GM04504 (cell line): ENCODE results near the gene LCLAT1.

Source experiments
- DNase-seq: peaks from one replicate; pipeline ENCODE4 v3.0.0-alpha.2; 2012; ENCODE audit warnings: low read depth

The LCLAT1 gene

DNA sequence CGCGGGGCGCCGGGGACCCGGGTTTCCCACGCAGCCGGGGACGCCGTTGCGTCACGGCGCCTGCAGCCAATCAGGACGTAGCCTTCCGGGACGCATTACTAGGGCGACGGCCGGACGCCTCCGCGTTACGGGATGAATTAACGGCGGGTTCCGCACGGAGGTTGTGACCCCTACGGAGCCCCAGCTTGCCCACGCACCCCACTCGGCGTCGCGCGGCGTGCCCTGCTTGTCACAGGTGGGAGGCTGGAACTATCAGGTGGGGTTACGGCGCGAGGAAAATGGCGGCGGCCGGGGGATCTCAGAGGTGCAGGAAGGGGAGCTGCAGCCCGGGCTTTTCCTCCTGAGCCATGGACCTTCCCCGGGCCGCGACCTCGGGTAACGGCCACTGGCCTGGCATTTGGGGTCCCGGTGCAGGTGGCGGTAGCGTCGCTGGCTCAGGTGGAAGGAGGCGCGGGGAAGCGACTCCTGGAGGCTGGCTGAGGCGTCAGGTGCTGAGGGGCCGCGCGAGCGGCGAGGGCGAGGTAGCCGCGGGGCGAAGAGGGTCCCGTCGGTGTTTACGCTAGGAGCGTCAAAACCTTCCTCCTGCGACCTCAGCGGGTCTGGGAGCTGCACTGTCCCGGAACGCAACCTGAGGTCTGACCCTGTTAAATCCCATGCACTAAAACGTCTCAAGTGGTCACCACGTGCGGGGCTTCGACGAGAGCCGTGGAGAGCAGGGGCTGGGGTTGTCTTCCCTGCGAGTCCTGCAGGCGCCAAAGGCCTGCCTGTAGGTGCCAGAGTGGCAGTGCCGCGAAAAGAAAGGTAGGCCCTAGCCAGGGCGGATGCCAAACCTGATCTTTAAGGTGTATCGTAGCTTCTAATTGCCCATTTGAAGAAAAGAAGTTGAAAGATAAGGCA lies at the start of gene LCLAT1:
Gene LCLAT1 (plus strand): TSS at position 98 of the 897 bp plus-strand sequence. CDS start 78,345 bp downstream, outside the sequence.
- peak; percentile 58 for DNase-seq

DNA sequence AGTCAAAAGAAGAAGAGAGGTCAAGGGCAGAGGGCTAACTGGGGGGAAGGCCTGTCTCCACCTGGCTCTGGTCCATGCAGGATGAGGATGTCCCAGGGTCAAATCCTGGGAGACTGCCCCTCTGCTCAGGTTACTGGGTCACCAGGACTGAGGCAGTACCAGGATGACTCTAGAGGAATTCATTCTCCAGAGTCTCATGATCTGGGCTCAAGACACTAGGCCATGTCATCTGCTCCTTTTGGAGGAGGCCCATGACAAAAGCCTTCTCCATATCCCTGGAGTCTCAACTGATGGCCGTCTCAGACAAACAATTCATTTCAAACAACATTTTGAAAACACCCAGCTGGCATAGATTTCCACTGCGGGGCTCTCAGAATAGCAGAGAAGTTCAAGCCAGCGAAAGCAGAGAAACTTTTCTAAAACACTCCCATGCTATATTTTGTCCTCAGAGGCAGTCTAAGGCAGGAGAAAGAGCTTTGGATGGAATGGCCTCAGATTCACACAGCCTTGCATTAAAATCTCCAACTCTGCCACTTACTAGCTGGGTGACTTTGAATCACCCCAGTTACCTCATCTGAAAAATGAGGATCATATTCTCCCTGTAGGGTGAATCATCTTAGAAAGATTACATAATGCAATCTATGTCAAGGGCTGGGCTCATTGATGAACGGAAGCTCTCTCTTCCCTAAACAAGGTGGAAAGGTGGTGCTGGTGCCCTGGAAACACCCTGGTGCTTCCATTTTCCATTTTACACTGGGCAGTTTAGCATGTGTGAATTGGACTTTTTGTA lies 48.8 kb upstream of the LCLAT1 start:
- DNase-seq: no peak

DNA sequence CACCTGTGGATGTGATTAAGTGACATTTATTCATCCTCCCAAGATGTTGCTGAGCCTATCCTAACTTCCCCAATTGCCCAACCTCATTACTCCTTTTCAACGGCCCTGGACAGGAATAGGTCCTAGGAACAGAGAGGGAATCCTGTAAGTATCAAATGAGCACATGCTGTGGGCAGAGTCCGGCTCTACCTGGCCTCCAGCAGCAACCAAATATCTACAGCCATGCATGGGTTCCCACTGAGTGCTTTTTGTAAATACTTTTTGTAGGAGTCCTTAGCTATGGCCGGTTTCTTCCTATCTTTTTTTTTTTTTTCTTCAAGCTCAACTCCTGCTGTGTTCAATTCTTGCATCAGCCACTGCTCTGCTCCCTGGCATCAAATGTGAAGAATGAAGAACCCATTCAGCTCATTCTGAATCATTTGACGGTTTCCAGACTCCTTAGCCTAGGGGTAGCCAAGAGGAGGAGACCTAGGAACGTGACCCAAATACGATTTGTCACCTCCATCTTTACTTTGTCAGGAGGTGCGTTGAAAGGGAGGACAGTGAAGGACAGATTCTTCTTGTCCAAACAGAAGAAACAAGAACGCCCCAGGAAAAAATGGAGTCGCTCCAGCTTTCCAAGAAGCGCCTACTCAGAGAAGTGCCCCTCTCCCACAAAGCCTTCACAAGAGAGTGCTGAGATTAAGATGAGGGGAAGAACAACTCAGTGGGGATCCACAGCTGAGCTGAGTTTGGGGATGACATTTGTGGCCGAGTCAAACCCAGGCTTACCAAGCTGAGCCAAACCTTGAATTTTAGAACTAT lies 46.7 kb upstream of the LCLAT1 start:
- no peak for DNase-seq

DNA sequence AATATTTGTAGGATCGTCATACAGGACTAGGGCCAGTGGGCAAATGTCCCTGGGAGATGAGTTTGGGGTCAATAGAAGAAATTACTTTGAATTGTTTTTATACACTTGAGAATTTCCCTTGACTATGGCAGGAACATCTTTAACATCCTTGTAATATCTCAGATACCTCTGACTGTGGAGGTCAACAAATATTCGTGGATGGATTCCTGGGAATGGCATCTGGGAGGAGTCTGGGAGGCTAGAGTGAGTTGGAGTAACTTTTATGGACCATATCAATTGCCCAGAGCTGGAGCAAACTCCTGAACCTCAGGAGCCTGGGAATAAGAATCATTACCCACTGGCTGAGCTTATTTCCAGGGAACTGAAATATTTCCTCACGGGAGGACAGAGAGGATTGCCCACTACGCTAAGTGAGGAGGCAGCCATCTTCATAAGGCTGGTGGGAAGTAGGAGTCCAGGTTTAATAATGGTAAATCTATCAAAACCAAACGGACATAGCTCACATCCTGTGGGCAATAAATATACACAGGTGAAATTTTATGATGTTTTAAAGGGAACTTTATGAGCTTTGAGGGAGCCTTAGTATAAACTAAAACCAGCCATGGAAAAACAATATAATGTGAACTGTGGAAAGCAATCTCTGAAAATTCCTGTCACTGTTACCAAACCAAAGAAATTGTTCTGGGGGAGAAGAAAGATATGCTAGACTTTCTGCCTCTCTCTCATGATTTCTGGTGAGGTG lies 44.4 kb upstream of the LCLAT1 start:
- DNase-seq: no peak

DNA sequence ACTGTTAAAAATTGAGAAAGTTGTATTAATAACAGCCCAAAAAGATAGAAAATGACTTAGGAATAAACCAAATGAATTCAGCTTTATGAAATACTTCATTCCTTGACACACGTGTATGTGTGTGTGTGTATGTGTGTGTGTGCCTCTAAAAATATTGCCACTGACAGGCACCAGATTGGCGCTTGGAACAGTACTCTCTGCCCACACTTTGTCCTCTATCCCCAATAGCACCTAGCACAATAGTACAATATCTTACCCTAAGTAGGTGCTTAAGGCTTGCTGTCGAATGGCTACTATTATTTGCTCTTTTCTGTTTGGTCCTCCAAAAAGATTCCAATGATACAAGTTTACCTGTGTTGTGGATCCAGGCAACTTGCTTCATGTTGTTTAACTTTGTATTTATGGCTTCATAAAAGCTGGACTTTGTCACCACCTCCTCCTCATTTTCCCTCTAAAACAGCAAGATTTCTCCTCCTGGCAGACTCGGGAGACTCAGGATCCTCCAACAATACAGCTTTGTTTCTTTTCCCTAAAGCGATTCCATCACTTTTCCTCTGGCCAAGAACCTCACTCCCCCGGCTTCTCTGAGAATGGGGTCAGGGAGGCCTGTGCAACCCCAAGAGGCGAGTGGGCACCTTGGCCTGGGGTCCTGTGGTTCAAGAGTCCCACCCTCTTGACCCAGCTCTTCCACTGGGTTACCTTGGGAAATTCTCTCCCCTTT lies 43.3 kb upstream of the LCLAT1 start:
- no peak for DNase-seq

DNA sequence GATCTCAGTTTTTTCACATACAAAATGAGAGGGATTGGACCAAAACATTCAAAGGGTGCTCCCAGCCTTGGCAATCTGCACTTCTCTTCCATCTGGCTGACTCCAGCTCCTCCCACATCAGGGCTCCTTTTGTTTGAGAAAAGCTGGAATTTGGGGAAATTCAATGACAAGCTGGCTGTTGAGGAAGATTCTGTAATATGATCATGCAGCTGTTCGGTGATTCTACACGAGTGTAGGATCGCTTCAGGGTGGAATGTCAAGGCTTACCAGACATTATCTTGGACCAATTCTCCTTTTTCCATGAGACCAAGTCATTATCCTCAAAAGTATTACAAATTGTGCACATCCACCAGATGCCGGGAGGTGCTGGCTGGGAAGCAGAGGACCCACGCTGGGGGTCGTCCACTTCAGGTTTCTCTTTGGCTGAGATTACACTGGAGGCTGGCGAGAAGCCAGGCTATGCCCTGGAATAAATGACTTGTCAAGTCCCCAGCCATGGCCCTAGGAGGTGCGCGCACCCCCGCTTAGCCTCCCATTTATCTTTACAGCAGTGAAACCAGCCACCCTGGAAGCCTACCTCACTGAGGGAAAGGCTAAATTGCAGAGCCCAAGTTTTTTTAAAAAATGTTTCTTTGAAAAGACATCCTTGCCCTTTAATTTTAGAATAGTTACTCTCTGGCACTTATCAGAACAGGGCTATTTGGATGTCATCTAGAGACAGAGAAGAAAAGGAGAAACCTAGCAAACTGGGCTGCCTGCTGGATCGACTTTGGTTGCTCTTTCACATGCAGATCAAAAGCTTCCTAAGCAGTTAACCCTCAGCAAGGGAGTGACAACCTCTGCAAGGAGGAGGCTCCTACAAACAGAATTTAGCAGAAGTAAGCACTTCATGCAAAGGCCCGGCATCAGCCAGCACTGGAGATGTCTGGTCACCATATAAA lies 42.5 kb upstream of the LCLAT1 start:
- no peak for DNase-seq

DNA sequence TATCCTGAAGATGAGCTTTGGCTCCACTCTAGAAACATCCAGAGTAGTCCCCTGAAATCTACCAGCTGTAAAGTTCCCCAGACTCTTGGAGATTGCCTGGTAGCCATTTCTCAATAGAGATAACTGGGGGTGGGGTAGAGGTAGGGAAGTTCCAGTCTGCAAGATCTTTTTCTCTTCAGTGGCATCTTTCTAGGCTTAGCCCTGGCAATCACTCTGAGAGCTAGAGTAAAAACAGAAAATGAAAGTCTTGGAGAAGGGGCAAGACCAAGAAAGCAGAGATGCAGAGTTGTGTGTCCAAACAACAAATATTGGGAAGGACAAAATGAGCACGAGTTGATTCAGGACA lies 41.8 kb upstream of the LCLAT1 start:
- DNase-seq: no peak

DNA sequence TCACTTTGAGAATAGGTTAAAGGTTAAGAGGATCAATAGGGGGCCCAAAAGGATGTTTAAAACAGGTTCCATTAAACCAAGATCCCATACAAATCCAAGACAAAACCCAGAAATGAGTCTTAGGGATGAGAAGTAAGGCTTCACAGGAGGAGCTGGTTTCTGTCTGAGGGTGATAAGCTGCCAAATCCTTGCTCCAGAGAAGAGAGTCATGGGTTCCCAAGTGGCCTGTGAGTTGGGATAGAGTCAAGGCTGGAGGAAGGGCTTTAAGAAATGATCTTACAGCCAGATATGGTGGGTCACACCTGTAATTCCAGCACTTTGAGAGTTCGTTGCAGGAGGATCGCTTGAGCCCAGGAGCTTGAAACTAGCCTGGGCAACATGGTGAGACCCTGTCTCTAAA lies 40.2 kb upstream of the LCLAT1 start:
- DNase-seq: no peak

DNA sequence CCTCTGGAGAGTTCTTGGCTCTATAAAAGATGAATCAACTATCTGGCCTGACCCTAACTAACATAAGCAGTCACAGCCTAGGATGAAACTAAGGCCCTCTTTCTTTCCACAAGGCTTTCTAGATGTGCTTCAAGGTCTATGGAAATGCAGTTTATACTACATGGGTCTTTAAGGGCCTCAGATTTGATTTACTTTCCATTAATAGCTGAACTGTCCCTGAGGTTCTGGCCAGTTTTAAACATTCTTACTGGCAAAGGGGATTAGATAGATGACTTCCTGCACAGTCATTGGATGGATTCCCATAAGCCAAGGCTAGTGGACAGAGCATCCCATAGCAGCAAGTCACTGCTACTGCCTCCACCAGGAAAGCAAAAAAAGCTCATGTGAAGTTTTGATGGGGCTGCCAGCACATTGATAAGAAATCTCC lies 38.1 kb upstream of the LCLAT1 start:
- peak; percentile 82 for DNase-seq

DNA sequence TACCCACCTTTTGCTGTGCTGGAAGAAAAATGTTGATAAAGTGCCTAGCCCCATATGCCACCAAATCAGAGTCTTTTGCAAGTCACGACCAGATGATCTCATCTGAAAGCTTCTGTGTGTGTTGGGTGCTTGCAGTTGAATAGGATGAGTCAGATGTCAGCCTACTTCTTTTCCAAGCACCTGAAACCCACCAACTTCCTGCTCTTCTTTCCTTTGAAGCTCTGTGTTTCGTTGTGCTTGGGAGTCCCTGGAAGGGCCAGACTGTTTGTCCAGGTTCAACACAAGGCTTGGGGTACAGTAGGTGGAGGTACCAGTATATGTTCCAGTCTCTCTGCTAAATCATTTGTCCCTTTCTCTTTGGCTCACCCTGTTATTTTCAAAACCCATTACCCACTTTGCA lies 36.8 kb upstream of the LCLAT1 start:
- DNase-seq: no peak

DNA sequence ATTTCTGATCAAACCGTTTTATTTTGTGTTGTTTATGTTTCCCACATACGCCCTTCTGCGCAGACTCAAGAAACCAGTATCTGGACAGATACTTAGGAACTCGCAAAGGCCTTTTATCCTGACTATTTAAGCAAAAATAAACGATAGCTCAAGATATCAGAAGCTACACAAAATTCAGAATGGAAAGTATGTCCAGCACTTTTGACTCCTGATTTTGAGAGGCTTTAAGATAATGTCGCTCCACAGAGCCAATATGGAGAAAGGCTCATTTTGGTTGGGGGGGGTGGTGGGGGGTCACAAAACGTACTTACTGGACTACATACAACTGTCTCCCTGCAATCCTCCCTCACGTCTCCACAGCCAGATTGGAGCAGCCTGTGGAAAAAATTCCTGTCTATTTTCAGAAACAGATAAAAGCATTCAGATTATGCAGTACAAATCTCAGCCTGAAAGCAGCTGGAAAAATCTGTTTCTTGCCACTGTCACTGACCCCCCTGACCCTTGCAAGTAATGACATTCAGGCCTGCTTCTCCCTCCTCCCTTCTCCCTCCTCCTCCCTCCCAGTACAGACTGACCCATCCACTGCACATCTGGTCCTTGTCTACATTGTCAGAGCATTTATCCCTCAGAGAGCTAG lies 34.9 kb upstream of the LCLAT1 start:
- no peak for DNase-seq

DNA sequence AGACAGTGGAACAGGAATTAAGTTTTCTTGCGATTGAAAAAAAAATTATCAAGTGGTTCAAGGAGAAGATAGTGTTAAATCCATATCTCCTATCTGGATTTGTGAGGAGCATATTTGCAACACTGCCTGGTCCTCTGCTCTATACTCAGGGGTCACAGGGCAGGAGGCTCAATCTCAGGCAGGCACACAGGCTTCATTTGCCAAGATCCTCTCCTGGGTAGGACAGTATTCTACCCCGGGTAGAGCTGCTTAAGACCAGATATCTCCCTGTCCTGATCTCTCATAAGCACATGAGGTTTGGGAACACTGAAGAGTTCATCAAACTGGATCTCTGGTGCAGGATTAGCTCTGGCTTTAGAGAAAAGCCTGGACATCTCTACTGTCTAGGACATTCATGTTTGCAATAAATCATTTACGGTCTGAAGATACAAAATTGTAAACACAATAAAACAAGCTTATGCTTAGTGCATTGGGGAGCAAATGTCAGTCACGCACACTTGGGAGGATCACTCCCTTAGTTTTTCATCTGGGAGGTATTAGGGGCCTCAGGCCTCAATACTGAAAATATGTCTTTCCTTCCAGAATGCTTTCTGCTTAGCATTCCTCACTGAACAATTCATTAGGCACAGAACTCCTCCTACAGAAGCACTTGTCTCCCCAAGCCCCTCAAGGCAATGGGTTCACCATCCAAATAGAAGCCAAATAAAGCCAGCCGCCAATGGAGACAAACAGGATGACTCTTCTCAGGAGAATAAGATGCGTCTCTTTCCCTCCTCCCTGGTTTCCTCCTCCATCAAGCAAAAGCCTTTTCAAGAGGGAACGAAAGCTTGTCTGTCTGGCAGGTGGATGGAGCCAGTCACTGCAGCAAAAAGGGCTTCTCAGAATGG lies 34.1 kb upstream of the LCLAT1 start:
- no peak for DNase-seq

DNA sequence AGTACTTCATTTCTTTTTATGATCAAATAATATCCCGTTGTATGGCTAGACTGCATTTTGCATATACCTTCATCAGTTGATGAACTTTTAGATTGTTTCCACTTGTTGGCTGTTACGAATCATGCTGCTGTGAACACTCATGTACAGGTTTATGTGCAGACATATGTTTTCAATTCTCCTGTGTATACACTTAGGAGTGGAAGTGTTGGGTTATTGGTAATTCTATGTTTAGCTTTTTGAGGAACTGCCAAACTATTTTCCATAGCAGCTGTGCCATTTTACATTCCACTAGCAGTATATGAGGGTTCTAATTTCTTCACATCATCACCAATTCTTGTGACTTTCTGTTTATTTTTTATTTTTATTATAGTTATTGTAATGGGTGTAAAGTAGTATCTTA lies 32.1 kb upstream of the LCLAT1 start:
- no peak for DNase-seq

DNA sequence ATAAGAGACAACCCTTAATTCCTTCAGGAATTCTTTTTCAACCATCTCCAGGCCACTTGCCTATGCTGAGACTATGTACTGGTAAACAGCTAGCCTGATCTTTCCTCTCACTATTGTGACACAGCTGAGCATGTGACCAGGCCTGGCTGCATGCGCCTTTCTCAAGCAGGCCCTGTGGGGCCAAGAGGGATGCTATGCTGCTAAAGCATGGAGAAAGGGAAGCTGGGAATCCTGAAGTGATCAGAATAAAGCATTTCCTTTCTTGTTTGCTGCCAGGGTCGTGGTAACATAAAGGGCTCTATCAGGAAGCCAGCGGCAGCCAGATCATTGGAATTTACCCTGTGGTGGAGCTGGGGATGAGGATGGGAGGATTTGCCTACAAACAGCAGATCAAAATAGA lies 29.8 kb upstream of the LCLAT1 start:
- DNase-seq: no peak

DNA sequence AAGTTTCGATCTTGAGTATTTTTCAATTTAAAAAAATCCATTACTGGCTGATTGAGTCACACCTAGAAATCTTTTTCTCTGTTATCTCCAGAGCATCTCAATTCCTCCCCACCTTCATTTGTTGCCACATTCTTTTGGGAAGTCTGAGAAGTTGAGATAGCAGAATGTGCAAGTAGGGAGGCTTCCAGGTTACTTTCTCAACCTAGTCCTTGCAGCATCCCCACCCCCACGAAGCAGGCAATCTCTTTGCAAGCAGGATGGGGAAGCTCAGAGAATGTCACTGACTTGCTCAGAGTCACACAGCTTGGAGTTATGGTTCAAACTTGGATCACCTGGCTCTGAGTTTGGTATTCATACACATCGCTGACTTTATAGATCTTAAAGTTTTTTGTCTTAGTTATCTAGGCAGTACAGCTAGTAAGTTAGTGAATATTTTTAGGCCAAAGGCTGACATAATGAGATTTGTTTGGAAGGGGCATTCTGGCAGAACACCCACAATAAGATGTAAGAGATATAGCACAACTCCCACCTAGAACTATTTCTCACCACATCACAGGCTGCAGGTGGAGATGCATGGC lies 25.9 kb upstream of the LCLAT1 start:
- DNase-seq: no peak

DNA sequence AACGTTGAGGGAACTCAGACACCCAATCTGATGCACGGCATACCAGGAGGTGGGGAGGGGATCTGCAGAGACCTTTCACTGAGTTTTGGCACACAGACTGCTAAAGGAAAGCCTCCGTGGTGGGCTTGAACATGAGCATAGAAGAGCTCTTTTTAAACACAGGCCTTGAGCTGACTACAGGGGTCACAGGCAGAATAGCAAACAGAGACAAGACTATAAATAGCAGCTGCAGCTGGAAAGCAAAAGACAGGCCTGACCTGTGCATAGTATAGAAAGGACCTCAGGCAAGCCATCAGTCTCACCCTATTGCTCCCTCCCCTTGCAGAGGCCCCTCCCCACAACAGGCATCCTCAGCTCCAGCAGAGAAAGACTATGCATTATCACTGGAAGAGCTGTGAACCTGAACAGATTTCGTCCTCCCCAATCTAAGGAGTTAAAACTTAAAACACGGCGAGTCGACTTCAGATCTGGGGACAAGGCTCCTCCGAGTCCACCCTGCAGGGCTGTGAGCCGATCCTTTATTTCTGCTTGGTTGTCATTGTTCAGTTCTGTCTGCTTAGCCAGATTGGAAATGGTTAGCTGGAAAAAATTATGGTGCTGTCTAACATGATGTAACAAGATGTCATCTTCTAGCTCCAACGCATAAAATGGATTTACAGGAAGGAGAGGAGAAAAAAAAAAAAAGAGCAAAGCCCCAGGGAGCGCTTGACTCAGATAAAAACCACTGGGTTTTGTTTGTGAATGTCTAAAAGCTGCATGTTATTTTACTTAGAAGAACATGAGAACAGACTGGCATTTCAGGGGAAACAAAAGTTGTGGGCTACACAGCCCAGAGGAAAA lies 25.2 kb upstream of the LCLAT1 start:
- peak; percentile 78 for DNase-seq

DNA sequence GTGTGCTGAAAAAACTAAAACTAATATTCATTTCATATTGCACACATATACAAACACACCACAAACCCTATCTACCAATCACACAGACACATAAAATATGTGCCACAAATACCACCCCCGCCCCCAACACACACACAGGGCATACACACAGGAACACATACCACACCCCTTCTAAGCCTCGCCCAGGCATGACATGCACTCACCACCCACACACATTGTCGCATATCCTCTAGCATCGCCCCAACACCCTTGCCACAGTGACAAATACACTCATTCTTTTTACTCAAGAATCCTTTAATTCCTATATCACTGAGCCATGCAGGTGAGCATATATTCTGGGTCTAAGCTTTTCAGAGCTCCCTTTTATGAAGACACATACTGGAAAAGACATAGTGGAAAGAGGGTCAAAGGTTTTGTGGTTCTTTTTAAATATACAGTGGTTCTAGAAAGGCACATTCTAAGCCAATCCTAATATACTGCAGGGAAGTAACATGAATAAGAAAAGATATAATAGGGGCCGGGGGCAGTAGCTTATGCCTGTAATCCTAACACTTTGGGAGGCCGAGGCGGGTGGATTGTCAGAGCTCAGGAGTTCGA lies 24.5 kb upstream of the LCLAT1 start:
- DNase-seq: no peak
